Stomach (tissue), 4 donors: ENCODE results near the gene PDE6H.

Experiments used
- CTCF ChIP-seq, 7 experiments: fragments of 450-650 bp in 4 of 7; fragments of 200-600 bp in 3 of 7; sonication (generic) in 3 of 7; IDR thresholded peaks; one replicate each; pipeline ENCODE4 v1.5.1; 2016 to 2019; ENCODE audit warnings: antibody characterized with exemption in 7 of 7, control low read depth in 2 of 7, mild to moderate bottlenecking in 1 of 7
- POLR2A ChIP-seq, 4 donors: fragments of 450-650 bp; IDR thresholded peaks; one replicate each; pipeline ENCODE4 v1.6.1; 2016; ENCODE audit warnings: antibody characterized with exemption in 4 of 4, control low read depth in 2 of 4, mild to moderate bottlenecking in 1 of 4, moderate library complexity in 1 of 4

GRCh38 chr12:14968478-14968877 lies 4.4 kb upstream of the PDE6H start:
- TF ChIP-seq POLR2A (IDR thresholded peaks at IDR 0.05): no peak
- TF ChIP-seq CTCF (IDR thresholded peaks at IDR 0.05): no peak
